HG03439 (cell line): Measurements from ENCODE around the gene RELL2.

Experiments used
- ATAC-seq: cut with Tn5 transposase; IDR thresholded peaks from one replicate; pipeline ENCODE4 v1.9.1; 2021; ENCODE audit warnings: mild to moderate bottlenecking, moderate library complexity; ENCODE audit not compliant: unreplicated experiment

Gene RELL2

DNA sequence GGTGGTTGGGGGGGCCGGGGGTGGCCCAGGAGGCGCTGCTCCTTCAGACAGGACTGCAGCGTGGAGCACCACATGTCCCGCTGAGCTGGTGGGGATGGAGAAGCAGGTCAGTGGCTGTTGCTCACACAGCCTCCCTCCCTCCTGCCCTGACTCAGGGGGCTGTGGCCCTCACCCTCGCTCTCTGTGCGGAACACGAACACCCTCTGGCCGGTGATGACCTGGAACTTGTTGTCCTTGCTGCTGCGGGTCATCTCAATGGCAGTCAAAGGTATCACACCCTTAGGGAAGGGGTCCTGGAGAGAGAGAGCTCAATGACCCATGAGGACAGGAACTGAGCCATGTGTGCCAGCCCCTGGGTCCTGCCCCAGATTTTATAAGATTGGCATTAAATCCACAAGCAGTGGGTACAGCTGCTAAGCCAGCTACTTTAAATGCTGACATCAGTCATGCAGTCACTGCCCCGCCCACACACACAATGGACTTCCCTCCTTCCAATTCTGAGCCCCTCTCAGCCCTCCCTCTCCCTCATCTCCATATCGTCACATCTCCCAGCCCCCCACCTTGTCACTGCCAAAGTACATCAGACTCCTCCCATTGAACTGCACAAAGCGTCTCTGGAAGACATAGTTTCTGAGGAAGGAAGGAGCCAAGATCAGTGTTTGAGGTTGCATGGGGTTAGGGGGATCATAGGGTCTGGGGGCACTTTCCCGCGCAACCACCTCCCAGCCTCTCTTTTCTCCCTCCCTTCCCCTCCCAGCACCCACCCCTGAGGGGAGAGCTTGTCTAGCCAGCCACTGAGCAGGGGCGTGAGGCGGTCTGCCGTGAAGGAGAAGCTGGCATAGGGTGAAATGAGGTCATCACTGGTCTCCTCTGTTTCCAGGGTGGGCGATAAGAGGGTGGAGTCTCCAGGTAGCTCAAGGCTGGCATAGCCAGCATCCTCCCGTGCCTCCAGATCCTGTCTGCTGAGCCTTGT lies 36.3 kb downstream of the RELL2 start:
- ATAC-seq = no peak

DNA sequence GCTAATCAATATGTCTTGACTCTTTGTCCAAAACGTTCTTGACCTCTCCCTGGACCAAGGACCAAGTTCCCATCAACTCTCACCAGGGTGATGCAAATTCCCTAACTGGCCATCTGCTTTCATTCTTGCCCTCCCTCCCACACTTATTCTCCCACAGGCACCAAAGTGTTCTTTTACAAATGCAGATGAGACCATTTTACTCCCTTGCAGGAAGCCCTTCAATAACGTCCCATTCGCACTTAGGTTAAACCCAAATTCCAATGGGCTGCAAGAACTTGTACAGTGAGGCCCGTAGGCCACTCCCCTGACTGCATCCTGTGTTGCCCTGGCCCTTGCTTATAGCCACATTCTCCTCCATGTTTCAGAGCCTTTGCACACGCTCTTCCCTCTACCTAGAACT lies 38.0 kb downstream of the RELL2 start:
- ATAC-seq = no peak

DNA sequence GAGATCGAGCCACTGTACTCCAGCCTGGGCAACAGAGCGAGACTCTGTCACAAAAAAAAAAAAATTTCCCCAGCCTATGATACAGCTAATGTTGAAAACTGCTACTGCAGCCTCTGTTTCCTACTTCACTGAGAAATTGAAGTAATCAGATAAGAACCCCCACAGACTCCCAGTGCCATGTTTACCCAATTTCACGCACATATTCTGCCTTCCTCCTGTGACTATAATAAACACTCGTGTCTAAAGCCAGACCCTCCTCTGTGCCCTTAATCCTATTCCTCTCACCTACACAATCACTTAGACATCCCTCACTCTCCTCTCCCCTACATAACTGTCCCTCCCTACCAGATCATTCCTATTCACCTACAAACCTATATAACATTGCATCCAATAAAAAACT lies 38.9 kb downstream of the RELL2 start:
- no peak for ATAC-seq

- ATAC-seq = no peak
These were observed 40.6 kb downstream of the RELL2 start for GRCh38 chr5:141677415-141677814.

DNA sequence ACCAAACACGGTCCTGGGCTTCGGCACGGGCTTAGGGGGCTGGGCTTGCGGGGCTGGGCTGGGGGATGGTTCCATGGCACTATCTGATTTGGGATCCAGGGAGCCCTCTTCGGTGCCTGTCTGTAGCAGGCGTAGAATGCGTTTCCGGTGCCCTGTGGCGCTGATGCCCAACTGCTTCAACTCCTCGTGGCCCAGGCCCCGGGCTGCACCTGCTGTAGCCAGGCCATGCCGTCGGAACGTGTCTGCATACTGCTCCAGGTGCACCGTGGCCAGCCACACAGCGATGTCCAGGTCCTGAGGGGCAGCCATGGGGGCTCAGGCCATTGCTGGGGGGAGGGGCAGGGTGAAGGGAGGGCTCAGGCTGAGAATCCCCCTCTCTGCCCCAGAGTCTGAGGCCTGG lies 43.4 kb downstream of the RELL2 start:
- no peak for ATAC-seq

DNA sequence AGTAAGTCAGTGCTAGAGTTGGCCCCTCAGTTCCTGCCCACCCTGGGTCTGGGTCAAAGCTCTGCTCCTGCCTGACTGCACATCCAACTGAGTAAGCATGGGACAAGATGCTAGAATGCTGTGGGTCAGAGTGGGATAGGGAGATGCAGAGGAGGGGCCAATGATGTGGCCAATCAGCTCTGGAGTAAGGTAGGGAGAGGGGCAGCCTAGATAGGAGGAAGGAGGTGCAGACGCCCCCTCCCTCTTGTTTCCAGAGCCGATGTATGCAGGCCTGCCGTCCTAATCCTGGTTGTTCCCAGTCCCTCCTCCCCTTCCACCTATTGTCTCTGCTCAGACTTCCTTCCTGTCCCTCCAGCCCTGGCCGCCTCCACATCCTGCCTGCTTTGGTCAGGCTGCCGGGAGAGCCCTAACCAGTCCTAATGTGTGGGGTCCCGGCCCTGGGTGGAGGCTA lies 44.0 kb downstream of the RELL2 start:
- ATAC-seq = no peak

DNA sequence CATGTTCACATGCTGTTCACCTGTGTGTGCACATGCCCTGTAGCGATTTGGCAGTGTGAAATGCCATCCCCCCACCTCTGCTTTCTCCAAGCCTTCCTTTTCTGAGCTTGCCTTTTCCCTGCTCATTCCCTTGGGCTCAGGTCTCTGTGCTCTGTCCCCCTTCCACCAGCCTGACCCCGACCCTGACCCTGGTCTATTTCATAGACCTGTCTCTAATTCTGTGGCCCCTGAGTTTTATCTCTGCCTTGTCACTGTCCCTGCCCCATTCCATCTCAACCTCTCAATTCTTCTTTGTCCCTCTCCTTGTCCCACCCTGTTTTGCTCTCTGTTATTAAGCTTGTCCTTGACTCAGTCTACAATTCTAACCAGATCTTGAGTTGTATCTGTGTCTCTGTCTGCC lies 44.5 kb downstream of the RELL2 start:
- no peak for ATAC-seq

DNA sequence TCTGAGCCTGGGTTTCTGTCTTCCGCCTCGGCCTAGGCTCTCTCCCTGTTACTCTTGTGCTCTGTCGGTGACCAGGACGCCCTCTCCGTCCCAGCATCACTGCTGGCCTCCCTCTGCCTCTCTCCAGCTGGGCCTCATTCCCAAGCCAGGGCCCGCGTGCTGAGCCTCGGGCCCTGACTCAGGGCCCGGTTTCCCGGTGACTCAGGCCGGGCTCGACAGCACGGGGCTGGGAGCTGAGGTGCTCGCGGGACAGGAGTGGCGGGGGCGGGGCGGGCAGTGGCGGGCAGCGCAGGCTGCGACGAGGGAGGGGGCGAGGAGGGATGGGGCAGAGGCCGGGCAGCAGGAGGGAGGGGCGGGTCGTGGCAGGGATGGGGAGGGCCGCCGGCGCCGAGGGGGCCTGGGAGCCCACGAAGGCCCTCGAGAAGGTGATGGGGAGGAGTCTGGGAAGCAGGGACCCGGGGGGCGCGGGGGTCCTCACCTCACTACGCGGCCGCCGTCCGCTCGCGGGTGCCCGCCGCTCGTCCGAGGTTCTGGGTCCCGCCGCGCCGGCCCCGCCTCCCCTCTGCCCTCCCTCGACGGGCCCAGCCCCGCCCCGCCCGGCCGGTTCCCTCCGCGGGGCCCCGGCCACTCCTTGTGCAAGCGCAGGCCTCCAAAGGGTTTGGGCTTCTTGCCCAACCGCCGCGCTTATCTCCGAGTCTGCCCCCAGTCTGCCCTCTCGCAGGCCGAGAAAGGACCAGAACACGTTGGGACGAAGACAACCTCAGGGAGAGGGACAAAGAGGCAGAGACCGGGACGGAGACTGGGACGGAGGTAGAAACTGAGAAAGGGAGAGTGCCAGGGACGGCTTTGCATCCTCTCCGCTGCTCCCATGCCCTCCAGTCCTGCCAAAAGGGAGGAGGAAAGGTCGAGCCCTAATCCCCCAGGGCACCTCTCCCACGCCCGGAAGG lies 45.2 kb downstream of the RELL2 start, which contains the start of gene ARAP3:
Gene ARAP3, minus strand, starts transcription at position 536 of the 947 bp plus-strand sequence. CDS start 1,744 bp downstream, outside the sequence.
- no peak for ATAC-seq

DNA sequence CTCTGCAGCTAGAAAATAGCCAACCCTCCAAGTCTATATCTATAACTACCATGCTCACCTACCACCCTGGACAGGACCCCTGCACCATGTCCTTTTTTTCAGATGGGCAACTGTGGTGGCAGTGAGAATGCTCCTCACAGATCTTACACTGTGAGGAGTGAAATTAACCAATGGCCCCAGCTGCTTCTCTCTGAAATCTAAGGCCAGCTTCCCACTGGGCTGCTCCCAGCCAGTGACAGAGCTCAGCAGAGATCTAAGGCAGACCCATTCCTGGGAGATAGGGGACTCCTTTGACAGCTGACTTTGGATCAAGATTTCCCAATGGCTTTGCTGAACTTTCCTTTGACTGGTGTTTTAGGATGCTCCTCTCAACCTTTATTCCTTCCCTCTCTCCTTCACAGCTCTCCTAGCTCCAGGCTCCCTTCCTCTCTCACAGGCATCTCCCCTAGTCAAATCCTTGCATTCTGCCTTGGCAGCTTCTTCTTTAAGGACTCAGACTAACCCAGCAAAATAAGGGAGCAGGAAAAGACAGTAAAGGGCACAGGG lies 46.9 kb downstream of the RELL2 start:
- no peak for ATAC-seq

DNA sequence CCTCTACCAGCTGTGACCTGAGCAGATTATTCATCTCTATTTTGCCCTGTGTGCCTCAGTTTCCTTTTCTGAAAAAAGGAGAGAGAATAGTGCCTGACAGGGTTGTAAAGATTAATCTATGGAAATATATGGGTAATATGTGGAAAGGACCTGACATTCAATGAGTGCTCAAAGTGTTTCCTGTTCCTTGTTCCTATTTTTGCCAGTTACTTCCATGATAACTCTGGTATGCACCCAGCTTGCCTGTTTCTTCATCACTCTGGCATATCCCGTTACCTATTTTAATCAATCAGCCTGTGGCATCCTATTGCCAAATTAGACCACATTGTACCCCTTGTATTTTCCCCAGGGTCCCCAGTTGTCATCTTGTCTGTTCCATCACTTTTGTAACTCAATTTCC lies 48.8 kb downstream of the RELL2 start:
- ATAC-seq = no peak

- ATAC-seq = no peak
These were observed 50.0 kb downstream of the RELL2 start for GRCh38 chr5:141686648-141687416.
